Muscle of arm (tissue), 12 donors: ENCODE data around the gene NR5A2. TPM values are rescaled to one million over a fixed set of nuclear protein-coding genes. Genes with fewer than 3 reads are reported as not detected.

Source experiments
- DNase-seq: peaks from one replicate; pipeline ENCODE4 v3.0.0-alpha.2; 2013
- polyA plus RNA-seq, 12 donors: library from polyadenylated mRNA; unstranded; fragments of 120-200 nt; gene quantifications; one replicate each; pipeline ENCODE4 v1.2.1, GENCODE V29; 2013; ENCODE audit not compliant: insufficient read length in 12 of 12

NR5A2 gene
- polyA plus RNA-seq, 12 donors = 2.3 to 13.1 (median 2.9) TPM; not detected in 1

- no peak for DNase-seq
Measured at GRCh38 chr1:200205216-200205995, 177.9 kb downstream of the NR5A2 start.

DNA sequence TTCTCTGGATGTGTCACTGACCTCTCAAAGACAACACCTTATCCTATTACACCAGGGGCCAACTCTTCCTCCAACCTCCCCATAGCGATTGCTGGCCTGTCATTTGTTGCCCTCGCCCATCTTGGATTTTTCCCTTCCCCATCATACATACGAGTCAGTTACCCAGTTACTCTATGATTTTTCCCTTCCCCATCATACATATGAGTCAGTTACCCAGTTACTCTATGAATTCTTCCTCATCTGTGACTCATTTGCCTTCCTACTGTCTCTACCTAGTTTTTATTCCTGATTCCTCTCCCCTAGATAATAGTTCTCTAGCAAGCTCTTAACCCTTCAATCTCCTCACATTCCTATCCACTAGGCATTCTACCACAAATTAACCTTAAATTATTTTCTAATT, 178.8 kb downstream of the NR5A2 start:
- DNase-seq = no peak

DNA sequence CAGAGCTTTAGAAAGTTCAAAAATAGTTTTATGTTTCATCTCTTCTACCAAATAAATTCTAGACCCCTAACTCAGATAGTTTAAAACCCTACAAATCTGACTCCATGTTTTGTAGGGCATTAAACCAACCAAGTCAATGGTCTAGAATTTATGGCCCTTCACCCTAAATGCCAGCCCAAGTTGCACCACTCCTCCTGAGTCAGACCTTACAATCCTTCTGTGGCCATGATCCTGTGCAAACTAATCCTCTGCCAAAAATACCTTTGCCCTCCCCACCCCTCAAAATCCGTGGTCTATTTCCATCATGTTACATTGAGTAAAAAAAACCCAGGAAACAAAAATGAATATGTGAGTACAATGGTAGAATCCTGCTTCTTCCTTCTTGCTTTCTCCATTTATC, 179.3 kb downstream of the NR5A2 start:
- DNase-seq = no peak

DNA sequence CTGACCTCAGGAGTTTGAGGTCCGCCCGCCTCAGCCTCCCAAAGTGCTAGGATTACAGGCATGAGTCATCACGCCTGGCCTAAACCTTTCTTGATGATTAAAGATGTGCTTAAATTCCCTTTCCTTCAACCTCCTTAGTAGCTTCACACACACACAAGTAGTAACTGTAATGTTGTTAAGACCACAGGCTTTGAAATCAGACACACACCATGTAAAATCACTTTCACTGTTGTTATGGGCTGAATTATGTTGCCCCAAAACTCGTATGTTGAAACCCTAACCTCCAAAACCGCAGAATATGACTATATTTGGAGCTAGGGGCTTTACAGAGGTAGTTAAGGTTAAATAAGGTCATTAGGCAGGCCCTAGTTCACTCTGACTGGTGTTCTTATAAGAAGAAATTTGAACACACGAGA, 180.2 kb downstream of the NR5A2 start:
- no peak for DNase-seq

- DNase-seq = no peak
Measured at GRCh38 chr1:200211157-200211556, 183.6 kb downstream of the NR5A2 start.

DNA sequence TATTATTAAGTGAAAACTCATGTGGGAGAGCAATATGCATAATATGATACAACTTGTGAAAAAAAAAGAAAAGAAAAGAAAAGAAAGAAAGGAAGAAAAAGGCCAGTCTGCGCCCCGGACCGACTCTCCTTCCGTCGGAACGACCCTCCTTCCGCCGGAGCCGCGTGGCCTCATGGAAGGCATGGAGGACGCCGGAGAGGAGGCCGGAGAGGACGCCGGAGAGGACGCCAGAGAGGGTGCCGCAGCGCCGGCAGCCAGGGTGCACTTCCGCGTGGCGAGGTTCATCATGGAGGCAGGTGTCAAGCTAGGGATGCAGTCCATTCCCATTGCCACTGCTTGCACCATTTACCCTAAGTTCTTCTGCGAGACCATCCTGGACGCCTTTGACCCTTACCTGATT, 185.9 kb downstream of the NR5A2 start:
- no peak for DNase-seq

- DNase-seq = no peak
Measured at GRCh38 chr1:200213921-200214320, 186.4 kb downstream of the NR5A2 start.

GRCh38 chr1:200215350-200215749, 187.8 kb downstream of the NR5A2 start:
- DNase-seq = no peak

- DNase-seq = no peak
Measured at GRCh38 chr1:200217703-200218102, 190.2 kb downstream of the NR5A2 start.

DNA sequence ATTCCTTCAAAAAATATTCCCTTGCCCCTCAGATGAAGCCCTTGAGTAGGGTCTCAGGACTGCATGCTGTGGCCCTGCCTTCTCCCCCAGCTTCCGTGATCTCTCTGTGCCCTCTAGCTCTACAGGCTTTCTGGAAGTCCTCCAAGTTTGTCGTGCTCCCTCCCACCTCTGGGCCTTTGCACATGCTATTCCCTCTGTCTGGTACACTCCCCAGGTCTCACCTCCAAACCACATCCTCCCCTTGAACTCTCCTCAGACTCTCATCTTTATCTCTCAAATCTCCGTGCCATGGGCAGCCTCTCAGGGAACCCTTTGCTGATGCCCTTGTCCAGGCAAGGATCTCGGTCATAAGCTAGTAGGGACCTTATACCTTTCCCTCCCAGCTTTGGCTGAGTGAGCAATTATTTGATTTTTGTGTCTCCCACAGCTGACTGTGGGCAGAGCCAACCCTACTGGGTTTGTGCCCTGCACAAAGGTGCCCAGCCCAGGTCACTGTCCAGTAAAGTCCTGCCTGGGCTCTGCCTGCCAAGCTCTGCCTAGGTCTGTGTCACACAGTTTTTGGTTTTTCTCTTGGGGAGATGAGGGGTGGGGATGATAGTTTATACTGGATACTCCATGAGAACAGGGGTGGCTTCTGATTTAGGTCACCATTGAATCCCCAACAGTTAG, 194.2 kb downstream of the NR5A2 start:
- no peak for DNase-seq

GRCh38 chr1:200223207-200223606, 195.7 kb downstream of the NR5A2 start:
- no peak for DNase-seq

- no peak for DNase-seq
Measured at GRCh38 chr1:200223613-200224012, 196.1 kb downstream of the NR5A2 start.

DNA sequence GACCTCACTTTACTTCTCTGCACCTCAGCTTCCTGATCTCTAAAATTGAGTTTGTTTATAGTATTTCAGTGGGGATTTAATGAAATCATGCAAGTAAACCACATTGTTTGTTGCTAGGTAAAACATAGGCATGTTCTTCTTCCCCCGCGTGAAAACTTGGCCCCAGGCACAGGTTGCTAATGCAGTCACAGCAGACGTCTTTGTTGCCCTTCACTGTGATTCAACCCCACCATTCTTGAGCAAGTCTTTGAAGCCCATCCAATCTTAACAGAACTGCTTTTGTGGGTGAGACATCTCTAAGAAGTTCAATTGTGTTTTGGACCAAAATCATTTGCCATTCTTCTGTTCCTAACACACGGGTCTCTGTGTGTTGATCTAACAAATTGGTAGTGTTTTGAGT, 196.8 kb downstream of the NR5A2 start:
- DNase-seq = no peak

GRCh38 chr1:200226268-200226968, 198.9 kb downstream of the NR5A2 start:
- no peak for DNase-seq

- no peak for DNase-seq
Measured at GRCh38 chr1:200226969-200227303, 199.4 kb downstream of the NR5A2 start.
